ENCODE results near the gene SEPTIN8.

- TF ChIP-seq RAD21 (IDR thresholded peaks at IDR 0.05; ENCODE audit: low read depth), result no peak
- TF ChIP-seq EP300 (IDR thresholded peaks at IDR 0.05; ENCODE audit: borderline replicate concordance), result no peak
Observed at GRCh38 chr5:132816083-132816482, 39.0 kb upstream of the SEPTIN8 start.

Measured in Ishikawa (cell line).